ENCODE results near the gene AARS2. TPM values are rescaled to one million over a fixed set of nuclear protein-coding genes. Genes with fewer than 3 reads are reported as not detected.

The AARS2 gene
- total RNA-seq, 1 experiment from 2014 or later = 21.7 TPM

GRCh38 chr6:44303842-44304241, 9.3 kb downstream of the AARS2 start:
- Mint-ChIP-seq H3K36me3 (ENCODE audit: insufficient read depth in 1 of 3, low read depth in 3 of 3) (peaks cover 36 to 87% (median 77%) of the 10 kb centered on the region in 3 experiments), H3K27ac (no peak overlapping the region; a peak in 1 of 7 replicates), H3K9me3 (no peaks in the 10 kb centered on the region), H3K4me1 (no peaks in the 10 kb centered on the region), H3K27me3 (ENCODE audit: low read depth) (no peaks in the 10 kb centered on the region; the same call in 1 of the 2 replicates), H3K4me3 (no peak overlapping the region)
- Histone ChIP-seq H3T11ph (ENCODE audit: low read length) (no peak overlapping the region), H3K9me3 (ENCODE audit: control insufficient read depth, low read depth, low read length) (no peaks in the 10 kb centered on the region), H3K23me2 (ENCODE audit: insufficient read length, low read depth, low read length, poor library complexity, severe bottlenecking) (no peaks in the 10 kb centered on the region), H3K14ac (ENCODE audit: insufficient read depth, low read length) (no peak overlapping the region), H3K18ac (ENCODE audit: insufficient read length, low read depth, low read length) (no peak overlapping the region), H3K79me2 (ENCODE audit: insufficient read depth, low read length) (no peaks in the 10 kb centered on the region), H3K23ac (ENCODE audit: insufficient read length, low read depth, low read length) (no peak overlapping the region), H2AK5ac (ENCODE audit: insufficient read length, low read length) (no peak overlapping the region), H4K8ac (replicated peaks; ENCODE audit: insufficient read length, low read depth, low read length) (no peak overlapping the region), H3K56ac (ENCODE audit: insufficient read length, low read depth, low read length) (no peak overlapping the region), H4K5ac (ENCODE audit: insufficient read length, low read depth, low read length) (no peak overlapping the region), H2AFZ (ENCODE audit: low read length) (no peak overlapping the region), H3K79me1 (ENCODE audit: insufficient read depth, low read depth, low read length, poor library complexity, severe bottlenecking) (no peaks in the 10 kb centered on the region), H3K4me1 (ENCODE audit: insufficient read depth, low read length) (no peaks in the 10 kb centered on the region), H2BK12ac (ENCODE audit: insufficient read length, low read depth, low read length) (no peak overlapping the region), H3K27me3 (ENCODE audit: insufficient read depth, low read length) (peaks cover under 1% of the 10 kb centered on the region; the same call in 1 of the 2 replicates), H4K20me1 (ENCODE audit: control insufficient read depth, insufficient read depth, insufficient read length) (no peaks in the 10 kb centered on the region), H2BK15ac (ENCODE audit: low read depth, low read length) (no peak overlapping the region), H2BK20ac (ENCODE audit: low read depth, low read length, poor library complexity, severe bottlenecking) (no peak overlapping the region), H2BK5ac (ENCODE audit: insufficient read length, low read length) (no peak overlapping the region), H3K27ac (ENCODE audit: insufficient read length, low read depth, low read length) (no peak overlapping the region), H4K91ac (ENCODE audit: insufficient read length, low read depth, low read length) (no peak overlapping the region), H2BK120ac (ENCODE audit: low read depth, low read length, poor library complexity, severe bottlenecking) (no peak overlapping the region), H3K9ac (ENCODE audit: extremely low read depth, insufficient read length, low read length) (no peak overlapping the region), H3K4me2 (ENCODE audit: insufficient read depth, insufficient read length, low read length) (no peak overlapping the region), H3K4ac (ENCODE audit: low read depth, low read length) (no peak overlapping the region)
- no peak for DNase-seq
- TF ChIP-seq CTCF (conservative IDR thresholded peaks at IDR 0.05) = no peak
- WGBS (ENCODE audit: extremely low coverage, insufficient read length, low lambda C conversion rate) = no CpG with 5 or more reads among the region's 6 CpGs

Measured in H9 (cell line).